Measurements from ENCODE around the gene RAX2.
"Not testable (repeated sequence)": the region's sequence is repeated elsewhere in the genome, so short reads cannot be mapped to it uniquely, and the experiment has no call there.

RAX2 gene

GRCh38 chr19:3761382-3762129, 10.5 kb downstream of the RAX2 start, which contains the start of gene APBA3:
Gene APBA3 (minus strand): TSS chr19:3761692. CDS start chr19:3760264, 1,428 bp downstream.
- peak; percentile 68 for TF ChIP-seq CTCF (IDR thresholded peaks at IDR 0.05; ENCODE audit: extremely low read depth, missing control alignments)
- DNase-seq (ENCODE audit: low spot score) = peak; percentile 97

- TF ChIP-seq CTCF (IDR thresholded peaks at IDR 0.05; ENCODE audit: extremely low read depth, missing control alignments) = no peak
- no peak for DNase-seq (ENCODE audit: low spot score)
These were observed 11.1 kb downstream of the RAX2 start for GRCh38 chr19:3760871-3761361.

- no peak for DNase-seq (ENCODE audit: low spot score)
- no peak for TF ChIP-seq CTCF (IDR thresholded peaks at IDR 0.05; ENCODE audit: extremely low read depth, missing control alignments)
These were observed 12.4 kb downstream of the RAX2 start for GRCh38 chr19:3759482-3760254.

GRCh38 chr19:3758297-3758696, 13.7 kb downstream of the RAX2 start:
- DNase-seq (ENCODE audit: low spot score) = not testable (repeated sequence)

- DNase-seq (ENCODE audit: low spot score) = not testable (repeated sequence)
These were observed 14.3 kb downstream of the RAX2 start for GRCh38 chr19:3757705-3758104.

- TF ChIP-seq CTCF (IDR thresholded peaks at IDR 0.05; ENCODE audit: extremely low read depth, missing control alignments) = no peak
- no peak for DNase-seq (ENCODE audit: low spot score)
These were observed 18.2 kb downstream of the RAX2 start for GRCh38 chr19:3753631-3754410.

- TF ChIP-seq CTCF (IDR thresholded peaks at IDR 0.05; ENCODE audit: extremely low read depth, missing control alignments) = no peak
- DNase-seq (ENCODE audit: low spot score) = no peak
These were observed 19.5 kb downstream of the RAX2 start for GRCh38 chr19:3752492-3752891.

- DNase-seq (ENCODE audit: low spot score) = no peak
- TF ChIP-seq CTCF (IDR thresholded peaks at IDR 0.05; ENCODE audit: extremely low read depth, missing control alignments) = no peak
These were observed 20.8 kb downstream of the RAX2 start for GRCh38 chr19:3751236-3751635.

All from GM20000 (cell line).